Lung (tissue), 12 donors: ENCODE measurements around the gene CEP192. TPM values are rescaled to one million over a fixed set of nuclear protein-coding genes. Genes with fewer than 3 reads are reported as not detected.

Source experiments
- ATAC-seq: fragments of 200-7000 bp; cut with Tn5 transposase; one replicate; pipeline ENCODE4 v1.9.1; 2020; ENCODE audit warnings: moderate number of reproducible peaks; ENCODE audit not compliant: insufficient read depth, low FRiP score
- DNase-seq, 3 donors: peaks; one replicate each; pipeline ENCODE4 v3.0.0-alpha.2; 2013 to 2017
- H3K27ac ChIP-seq, 2 donors: one replicate each; pipeline ENCODE4 v1.5.1; 2013; ENCODE audit warnings: mild to moderate bottlenecking in 2 of 2, moderate library complexity in 2 of 2, control low read depth in 1 of 2, inconsistent platforms in 1 of 2, low read depth in 1 of 2, low read length in 1 of 2
- H3K27me3 ChIP-seq, 3 donors: one replicate each; pipeline ENCODE4 v1.5.1; 2013; ENCODE audit warnings: low read length in 2 of 3; ENCODE audit not compliant: control insufficient read depth in 3 of 3, insufficient read depth in 3 of 3
- H3K36me3 ChIP-seq, 4 donors: one replicate each; pipeline ENCODE4 v1.5.1; 2013; ENCODE audit warnings: low read length in 4 of 4, mild to moderate bottlenecking in 1 of 4, moderate library complexity in 1 of 4; ENCODE audit not compliant: control insufficient read depth in 4 of 4, insufficient read depth in 4 of 4
- H3K4me1 ChIP-seq, 5 donors: one replicate each; pipeline ENCODE4 v1.5.1; 2013; ENCODE audit warnings: low read length in 5 of 5, mild to moderate bottlenecking in 2 of 5, moderate library complexity in 1 of 5; ENCODE audit not compliant: control insufficient read depth in 5 of 5, insufficient read depth in 5 of 5
- H3K4me3 ChIP-seq: one replicate; pipeline ENCODE4 v1.5.1; 2013; ENCODE audit warnings: mild to moderate bottlenecking, control low read depth, moderate library complexity
- H3K9ac ChIP-seq, 2 donors: one replicate each; pipeline ENCODE4 v1.5.1; 2013; ENCODE audit warnings: low read length in 2 of 2, control low read depth in 1 of 2; ENCODE audit not compliant: insufficient read depth in 1 of 2
- H3K9me3 ChIP-seq, 4 donors: one replicate each; pipeline ENCODE4 v1.5.1; 2013; ENCODE audit warnings: low read length in 3 of 4, mild to moderate bottlenecking in 1 of 4, moderate library complexity in 1 of 4; ENCODE audit not compliant: control insufficient read depth in 4 of 4, insufficient read depth in 3 of 4
- WGBS, 2 donors: extraction: QIAGEN DNeasy Blood & Tissue Kit; methylation state at CpG; one replicate each; pipeline ENCODE4 v1.1.7; 2013; 5-methylcytosine and 5-hydroxymethylcytosine counted together
- polyA plus RNA-seq, 2 donors: library from polyadenylated mRNA; stranded (reverse); fragments of 200-250 nt; gene quantifications; one replicate each; pipeline ENCODE4 v1.2.1, GENCODE V29; 2013
- total RNA-seq, 2 donors: library from RNA; depleted of rRNA in 1 of 2; stranded (reverse); fragments of >200 nt in 1 of 2; gene quantifications; one replicate each; pipeline ENCODE4 v1.2.1, GENCODE V29; 2014 to 2021
- TF ChIP-seq, protein P1 (sequence below): IDR thresholded peaks from 2 replicates; pipeline ENCODE4 v1.5.1; 2012; ENCODE audit warnings: mild to moderate bottlenecking; ENCODE audit errors: control extremely low read depth, extremely low read depth
- donor health status: control.
- donor health status: control.
- donor health status: Bipolar disorder and iron deficiency.
- donor health status: healthy.
- donor health status: DM: yes; HTN: yes; CAD: no.

Gene CEP192
- total and polyA plus RNA-seq, 4 donors: 8.0 to 43.0 (median 16.6) TPM

DNA sequence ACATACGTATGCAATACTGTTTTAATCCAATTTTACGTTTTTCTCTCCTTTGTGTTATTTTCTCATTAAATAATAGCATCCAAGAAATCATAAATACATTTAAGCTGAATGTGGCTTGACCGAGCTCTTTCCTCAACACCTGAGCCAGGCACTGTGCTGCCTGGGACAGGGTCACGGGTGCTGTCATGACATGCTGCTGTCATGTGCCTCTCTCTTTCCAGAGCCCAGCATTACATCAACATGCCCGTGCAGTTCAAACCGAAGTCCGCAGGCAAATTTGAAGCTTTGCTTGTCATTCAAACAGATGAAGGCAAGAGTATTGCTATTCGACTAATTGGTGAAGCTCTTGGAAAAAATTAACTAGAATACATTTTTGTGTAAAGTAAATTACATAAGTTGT lies 133.2 kb downstream of the CEP192 start:
- ATAC-seq (no peak), DNase-seq (no peak)
- Histone ChIP-seq H3K36me3 (peaks cover 4 to 15% (median 8%) of the 10 kb centered on the region in 4 donors), H3K4me3 (no peak overlapping the region), H3K9ac (no peak overlapping the region), H3K27ac (no peak overlapping the region), H3K27me3 (no peaks in the 10 kb centered on the region), H3K4me1 (no peaks in the 10 kb centered on the region), H3K9me3 (no peaks in the 10 kb centered on the region)
- 95 to 96% methylated on average over 8 of the region's 8 CpGs for WGBS, 2 donors
- TF ChIP-seq, protein P1, sequence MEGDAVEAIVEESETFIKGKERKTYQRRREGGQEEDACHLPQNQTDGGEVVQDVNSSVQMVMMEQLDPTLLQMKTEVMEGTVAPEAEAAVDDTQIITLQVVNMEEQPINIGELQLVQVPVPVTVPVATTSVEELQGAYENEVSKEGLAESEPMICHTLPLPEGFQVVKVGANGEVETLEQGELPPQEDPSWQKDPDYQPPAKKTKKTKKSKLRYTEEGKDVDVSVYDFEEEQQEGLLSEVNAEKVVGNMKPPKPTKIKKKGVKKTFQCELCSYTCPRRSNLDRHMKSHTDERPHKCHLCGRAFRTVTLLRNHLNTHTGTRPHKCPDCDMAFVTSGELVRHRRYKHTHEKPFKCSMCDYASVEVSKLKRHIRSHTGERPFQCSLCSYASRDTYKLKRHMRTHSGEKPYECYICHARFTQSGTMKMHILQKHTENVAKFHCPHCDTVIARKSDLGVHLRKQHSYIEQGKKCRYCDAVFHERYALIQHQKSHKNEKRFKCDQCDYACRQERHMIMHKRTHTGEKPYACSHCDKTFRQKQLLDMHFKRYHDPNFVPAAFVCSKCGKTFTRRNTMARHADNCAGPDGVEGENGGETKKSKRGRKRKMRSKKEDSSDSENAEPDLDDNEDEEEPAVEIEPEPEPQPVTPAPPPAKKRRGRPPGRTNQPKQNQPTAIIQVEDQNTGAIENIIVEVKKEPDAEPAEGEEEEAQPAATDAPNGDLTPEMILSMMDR: no peak

DNA sequence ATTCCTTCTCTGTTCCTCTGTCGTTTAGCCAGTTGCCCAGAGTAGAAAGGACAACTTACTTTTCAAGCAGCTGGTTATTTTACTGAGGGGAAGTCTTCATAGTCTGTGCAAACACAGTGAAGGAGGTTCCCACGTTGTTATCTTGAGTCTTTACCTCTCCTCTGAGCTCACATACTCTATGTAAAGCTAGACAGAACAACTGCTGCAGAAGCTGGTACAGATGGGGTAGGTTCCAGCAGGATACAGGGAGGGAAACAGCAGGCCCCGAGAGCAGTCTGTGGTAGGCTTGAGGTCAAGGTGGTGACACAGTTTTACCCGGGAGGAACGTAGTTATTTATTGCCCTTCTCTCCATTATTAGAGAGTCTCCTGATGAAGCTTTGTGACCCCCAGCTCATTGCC lies 134.0 kb downstream of the CEP192 start:
- no peak for ATAC-seq
- 25 to 32% methylated on average over 5 of the region's 5 CpGs for WGBS, 2 donors

DNA sequence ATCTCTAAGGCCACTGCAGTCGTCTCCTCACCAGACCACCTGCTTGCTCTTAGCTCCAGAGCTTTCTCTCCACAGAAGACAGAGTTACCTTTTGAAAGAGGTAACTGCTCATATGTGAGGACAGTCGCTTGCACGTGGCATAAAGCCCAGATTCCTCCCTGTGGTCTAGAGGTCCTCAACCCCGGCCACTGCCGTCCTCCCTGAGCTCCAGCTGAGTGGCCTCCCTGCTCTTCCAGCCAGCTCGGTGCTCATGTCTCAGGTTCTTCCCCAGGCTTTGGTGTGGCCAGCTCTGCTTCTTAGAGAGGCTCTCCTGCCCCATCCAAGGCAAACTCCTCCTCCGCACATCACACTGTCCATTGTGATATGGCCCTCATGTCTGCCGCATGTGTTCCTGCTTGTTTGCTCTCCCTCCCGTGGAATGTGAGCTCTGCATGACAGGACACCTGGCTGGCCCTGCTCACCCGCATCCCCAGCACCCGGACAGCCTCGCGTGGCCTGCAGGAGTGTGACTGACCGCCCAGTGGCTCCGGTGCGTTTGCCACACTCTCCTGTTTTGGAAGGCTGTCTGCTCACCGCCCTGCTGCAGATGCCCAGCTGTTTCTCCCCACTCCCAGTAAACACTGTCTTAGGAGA lies 135.9 kb downstream of the CEP192 start:
- no peak overlapping the region for H3K27ac ChIP-seq
- DNase-seq (no peak), ATAC-seq (no peak)
- no peak overlapping the region for H3K4me3 ChIP-seq
- H3K9me3 ChIP-seq: no peaks in the 10 kb centered on the region
- H3K4me1 ChIP-seq: no peaks in the 10 kb centered on the region
- WGBS, 2 donors: 94 to 95% methylated on average over 17 of the region's 17 CpGs
- no peaks in the 10 kb centered on the region for H3K27me3 ChIP-seq
- H3K9ac ChIP-seq: no peak overlapping the region
- peaks cover 0 to 11% (median 5%) of the 10 kb centered on the region in 4 donors for H3K36me3 ChIP-seq
- TF ChIP-seq, protein P1: no peak

More for the DNA sequence above, 134.0 kb downstream of the CEP192 start:
- Histone ChIP-seq H3K27me3 (no peaks in the 10 kb centered on the region), H3K9ac (no peak overlapping the region), H3K4me1 (no peaks in the 10 kb centered on the region), H3K4me3 (no peak overlapping the region), H3K9me3 (no peaks in the 10 kb centered on the region), H3K36me3 (peaks cover 4 to 15% (median 8%) of the 10 kb centered on the region in 4 donors), H3K27ac (no peak overlapping the region)
- TF ChIP-seq, protein P1: no peak
- no peak for DNase-seq

DNA sequence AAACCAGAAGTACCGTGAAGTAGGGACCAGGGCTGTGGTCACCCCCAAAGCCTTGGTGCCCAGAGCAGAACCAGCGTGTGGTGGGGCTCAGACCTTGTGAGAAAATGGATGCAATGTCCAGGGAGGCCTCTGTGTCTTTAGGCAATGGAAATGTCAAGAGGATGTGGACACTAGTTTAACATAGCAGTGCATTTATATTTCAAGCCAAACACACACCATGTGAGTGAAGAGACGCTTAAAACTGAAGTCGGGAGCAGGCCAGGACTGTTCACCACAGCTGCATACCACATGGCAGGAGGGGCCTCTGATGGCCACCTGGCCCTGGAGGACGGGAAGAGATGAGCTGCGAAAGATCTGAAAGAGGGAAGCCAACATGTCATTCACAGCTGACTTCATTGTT lies 140.1 kb downstream of the CEP192 start:
- 92 to 93% methylated on average over 6 of the region's 6 CpGs for WGBS, 2 donors
- no peak overlapping the region for H3K4me3 ChIP-seq
- H3K36me3 ChIP-seq: peaks cover 0 to 9% (median 4%) of the 10 kb centered on the region in 4 donors
- H3K4me1 ChIP-seq: peaks cover 0 to 3% (median 0%) of the 10 kb centered on the region in 5 donors
- no peak overlapping the region for H3K27ac ChIP-seq
- TF ChIP-seq, protein P1: no peak
- no peak for ATAC-seq
- peaks cover 0 to 9% (median 0%) of the 10 kb centered on the region in 3 donors for H3K27me3 ChIP-seq
- DNase-seq: no peak
- no peaks in the 10 kb centered on the region for H3K9me3 ChIP-seq
- H3K9ac ChIP-seq: no peak overlapping the region
